Astrocyte of the hippocampus (primary cell): ENCODE results near the gene PDIA3.
"Not testable (repeated sequence)": the region's sequence is repeated elsewhere in the genome, so short reads cannot be mapped to it uniquely, and the experiment has no call there.

Experiments
- DNase-seq: peaks from one replicate; pipeline ENCODE4 v3.0.0; 2011; ENCODE audit warnings: low read depth, low spot score

Gene PDIA3

DNA sequence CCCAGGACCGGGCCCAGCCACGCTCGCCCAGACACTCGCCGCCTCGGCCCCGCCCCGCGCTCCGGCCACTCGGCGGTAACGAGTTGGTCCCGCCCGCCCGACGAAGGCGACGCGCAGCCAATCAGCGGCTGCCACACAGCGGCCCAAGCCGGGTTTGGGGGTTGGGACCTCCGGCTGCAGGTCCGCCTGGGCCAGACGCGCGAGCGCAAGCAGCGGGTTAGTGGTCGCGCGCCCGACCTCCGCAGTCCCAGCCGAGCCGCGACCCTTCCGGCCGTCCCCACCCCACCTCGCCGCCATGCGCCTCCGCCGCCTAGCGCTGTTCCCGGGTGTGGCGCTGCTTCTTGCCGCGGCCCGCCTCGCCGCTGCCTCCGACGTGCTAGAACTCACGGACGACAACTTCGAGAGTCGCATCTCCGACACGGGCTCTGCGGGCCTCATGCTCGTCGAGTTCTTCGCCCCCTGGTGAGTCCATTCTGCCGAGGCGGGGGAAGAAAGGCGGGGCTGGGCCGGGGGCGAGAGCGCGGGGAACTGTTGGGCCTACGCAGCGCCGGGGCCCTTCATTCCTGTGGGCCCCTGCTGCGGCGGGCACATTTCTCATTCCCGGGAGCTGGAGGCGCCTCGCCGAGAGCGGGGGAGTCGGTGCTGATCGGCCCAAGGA, at the start of gene PDIA3:
Gene PDIA3, plus strand, starts transcription at position 194 of the 658 bp plus-strand sequence. Its CDS starts 102 bp downstream, at position 296.
- peak; percentile 97 for DNase-seq

DNA sequence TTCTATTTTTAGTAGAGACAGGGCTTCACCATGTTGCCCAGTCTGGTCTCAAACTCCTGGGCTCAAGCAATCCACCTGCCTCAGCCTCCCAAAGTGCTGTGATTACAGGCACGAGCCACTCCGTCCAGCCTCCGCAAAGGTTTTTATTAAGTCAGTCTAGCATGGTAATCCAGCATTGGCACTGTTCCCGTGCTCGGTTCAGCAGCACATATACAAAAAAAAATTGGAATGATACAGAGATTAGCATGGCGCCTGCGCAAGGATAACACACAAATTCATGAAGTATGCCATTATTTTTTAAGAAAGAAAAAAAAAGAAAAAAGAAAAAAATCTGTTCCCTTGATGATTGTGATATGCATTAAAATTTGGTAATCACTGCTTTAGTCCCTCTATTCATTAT, 44.1 kb upstream of the PDIA3 start:
- no peak for DNase-seq

DNA sequence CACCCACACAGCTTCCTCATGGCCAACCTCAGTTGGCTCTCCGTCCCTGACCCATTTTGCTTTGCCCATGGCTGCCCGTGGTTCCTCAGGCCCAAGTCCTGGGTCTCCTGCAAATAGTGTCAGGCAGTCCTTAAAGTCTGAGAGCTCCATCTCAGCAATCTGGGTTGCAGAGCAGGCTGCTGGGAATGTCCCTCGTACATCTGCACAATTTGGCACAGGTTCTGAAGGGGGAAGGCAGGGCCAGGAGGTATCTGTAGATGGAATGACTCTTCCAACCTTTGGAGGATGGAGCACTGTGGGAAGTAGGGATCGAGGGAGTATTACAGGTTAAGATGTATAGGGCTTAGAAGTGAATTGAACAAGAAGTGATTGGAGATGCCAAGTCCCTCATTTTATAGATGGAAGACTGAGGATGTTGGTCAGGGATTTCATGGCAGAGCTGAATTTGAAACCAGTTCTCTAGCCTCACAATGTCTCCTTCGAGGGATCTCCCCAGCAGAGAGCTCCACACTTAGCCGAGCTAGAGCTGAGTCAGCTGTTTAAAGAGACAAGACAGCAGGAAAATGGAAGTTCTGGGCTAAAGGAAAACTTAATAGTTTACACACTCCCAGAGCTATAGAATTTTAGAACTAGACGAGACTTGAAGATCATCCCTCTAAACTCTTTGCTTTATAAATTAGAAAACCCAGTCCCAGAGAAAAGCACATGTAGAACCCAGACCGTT, 43.4 kb upstream of the PDIA3 start:
- no peak for DNase-seq

DNA sequence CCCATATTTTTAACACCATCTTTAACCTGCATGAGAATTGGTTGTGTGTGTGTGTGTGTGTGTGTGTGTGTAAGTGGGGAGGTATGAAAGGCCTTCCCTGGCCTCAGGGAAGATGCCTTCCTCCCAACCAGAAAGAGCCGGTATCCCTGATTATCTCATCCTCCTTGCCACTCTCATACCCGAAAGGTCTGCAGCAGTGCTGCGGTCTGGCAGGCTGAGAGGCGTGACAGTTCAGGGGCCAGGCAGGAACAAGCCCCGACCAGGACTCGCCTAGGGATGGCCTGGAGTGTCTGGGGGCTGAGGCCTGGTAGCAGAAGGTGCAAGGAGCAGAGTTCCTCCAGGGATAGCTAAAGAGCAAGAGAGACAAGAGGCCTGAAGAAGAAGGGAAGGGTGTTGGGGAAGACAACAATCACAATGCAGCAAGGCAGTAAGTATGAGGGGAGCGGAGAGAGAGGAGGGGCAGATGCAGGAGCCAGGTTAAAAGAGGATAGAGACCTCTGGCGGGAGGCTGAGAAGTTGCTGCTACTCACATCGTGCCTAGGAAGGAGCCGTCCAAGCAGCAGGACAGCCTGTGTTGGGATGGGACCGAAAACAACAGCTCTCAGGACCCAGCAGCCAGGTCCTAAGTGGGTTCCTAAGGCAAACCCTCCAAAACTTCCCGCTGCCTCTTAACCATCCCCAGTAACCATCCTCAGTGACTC, 35.7 kb upstream of the PDIA3 start:
- DNase-seq = not testable (repeated sequence)

DNA sequence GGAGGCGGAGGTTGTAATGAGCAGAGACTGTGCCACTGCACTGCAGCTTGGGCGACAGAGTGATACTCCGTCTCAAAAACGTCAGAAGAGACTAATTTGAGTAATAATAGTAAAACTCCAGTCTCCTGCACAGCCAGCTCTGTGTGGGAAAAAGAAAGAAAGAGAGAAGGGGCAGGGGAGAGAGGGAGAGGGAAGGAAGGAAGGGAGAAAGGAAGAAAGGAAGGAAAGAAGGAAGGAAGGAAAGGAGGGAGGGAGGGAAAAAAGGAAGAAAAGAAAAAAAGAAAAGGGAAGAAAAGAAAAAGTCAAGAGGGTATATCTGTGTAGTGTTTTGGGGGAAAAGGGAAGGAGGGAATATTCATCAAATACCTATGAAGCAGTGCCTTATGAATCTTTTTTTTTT, 23.1 kb upstream of the PDIA3 start:
- no peak for DNase-seq

DNA sequence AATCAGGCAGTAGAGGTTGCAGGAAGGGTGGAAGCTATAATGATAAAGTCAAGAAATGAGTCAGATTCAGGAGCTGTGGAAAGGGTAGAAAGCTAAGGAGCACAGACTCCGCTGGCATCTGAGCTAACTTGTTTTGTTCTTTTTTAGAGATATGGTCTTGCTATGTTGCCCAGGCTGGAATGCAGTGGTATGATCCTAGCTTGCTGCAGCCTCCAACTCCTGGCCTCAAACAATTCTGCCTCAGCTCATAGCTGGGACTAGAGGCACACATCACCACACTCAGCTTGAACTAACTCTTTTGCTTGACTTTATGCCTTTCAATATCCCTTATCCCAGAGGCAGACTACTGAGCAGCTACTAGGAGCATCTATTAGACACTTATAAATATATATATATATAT, 19.9 kb upstream of the PDIA3 start:
- DNase-seq = not testable (repeated sequence)

DNA sequence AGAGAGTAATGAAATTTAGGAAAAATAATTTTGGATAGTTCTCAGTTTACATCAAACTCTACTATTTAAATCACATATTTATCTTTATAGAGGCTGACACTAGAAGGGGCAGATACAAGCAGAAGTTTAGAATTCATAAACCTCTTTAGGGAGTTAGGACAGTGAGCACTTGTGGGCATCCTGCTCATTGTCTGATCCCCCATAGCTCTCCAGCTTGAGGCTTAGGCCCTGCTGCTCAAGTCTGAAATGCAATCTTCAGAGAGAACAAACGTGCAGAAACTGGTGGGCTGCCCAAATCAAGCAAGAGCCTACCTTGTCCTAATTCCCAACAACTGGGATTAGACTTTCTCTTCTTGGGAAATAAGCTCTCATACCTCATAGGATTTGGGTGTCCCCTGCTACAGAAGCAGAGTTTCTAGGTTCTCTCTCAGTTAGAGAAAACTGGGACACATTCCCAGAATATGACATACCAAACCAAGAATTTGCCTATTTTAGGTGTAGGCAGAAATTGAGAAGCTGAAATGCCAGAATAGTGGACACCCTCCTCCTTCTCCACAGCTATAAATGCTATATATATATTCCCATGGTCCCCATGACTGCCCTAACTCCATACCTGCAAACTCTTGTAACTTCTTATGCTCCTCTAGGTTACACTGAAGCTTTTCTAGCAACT, 18.0 kb upstream of the PDIA3 start:
- DNase-seq = peak; percentile 49

DNA sequence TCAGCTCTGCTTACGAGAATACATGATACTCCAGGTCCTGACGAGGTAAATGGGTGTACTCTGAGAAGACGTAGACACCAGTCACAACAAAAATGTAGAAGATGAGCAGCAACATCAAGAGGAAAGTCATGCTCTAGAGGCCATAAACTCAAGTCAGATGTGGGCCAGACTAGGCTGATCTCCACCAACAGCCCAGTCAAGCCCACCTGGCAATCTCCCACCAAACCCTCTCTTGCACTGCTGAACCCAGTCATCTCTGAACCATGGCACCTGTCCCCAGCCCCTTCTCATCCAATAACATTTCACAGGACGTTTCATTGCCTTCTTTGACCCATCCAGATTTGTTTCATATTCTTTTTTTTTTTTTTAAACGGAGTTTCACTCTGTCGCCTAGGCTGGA, 10.8 kb upstream of the PDIA3 start:
- DNase-seq = no peak

DNA sequence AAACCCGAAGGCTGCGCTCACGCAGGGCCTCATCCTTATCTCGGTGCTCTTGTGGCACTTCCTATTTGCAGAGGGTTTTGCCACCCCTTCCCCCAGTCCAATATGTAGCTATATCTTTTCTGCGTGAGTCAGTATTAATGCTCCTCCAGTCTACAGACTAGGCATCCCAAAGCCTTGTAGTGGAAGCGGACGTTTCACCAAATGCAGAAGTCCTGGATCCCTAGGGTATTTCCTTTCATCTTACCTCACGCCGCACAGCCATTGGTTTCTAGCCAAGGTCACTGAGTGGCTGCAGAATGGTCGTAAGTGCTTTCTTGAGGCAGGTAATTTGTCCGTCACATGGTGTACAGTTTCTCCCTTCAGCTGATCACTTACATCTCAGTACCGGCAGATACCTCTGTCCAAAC, 668 bp downstream of the PDIA3 start:
- not testable (repeated sequence) for DNase-seq

DNA sequence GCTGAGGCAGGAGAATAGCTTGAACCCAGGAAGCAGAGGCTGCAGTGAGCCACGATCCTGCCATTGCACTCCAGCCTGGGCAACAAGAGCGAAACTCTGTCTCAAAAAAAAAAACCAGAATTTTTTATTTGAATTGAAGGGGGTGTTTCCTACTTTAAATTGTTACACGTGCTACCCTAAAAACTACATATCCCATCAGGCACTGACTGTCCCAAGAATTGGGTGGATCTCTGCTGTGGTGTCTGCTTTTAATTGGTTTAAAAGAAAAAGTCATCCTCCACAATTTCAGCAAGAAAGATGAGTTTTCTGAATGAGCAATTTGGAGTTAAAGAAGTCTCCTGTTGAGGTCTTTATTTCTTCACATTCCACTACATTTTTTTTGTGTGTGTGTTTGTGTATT, 2.1 kb downstream of the PDIA3 start:
- DNase-seq = no peak

DNA sequence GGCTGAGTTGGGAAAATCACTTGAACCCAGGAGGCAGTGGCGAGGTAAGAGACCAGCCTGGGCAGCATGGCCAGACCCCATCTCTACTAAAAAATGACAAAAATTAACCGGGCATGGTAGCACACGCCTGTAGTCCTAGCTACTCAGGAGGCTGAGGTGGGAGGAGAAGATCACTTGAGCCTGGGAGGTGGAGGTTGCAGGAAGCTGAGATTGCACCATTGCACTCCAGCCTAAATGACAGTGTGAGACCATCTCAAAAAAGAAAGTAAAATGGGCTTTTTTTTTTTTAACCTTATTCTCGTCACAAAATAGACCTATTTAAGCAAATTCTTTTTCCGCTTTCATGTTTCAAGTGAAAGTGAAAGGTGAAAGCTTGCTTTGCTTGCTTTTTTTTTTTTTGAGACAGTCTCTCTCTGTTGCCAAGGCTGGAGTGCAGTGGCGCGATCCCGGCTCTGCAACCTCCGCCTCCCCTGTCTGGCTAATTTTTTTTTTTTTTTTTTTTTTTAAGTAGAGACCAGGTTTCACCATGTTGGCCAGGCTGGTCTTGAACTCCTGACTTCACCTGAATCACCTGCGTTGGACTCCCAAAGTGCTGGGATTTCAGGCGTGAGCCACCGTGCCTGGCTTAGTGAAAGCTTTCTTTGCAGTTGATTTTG, 3.6 kb downstream of the PDIA3 start:
- no peak for DNase-seq

DNA sequence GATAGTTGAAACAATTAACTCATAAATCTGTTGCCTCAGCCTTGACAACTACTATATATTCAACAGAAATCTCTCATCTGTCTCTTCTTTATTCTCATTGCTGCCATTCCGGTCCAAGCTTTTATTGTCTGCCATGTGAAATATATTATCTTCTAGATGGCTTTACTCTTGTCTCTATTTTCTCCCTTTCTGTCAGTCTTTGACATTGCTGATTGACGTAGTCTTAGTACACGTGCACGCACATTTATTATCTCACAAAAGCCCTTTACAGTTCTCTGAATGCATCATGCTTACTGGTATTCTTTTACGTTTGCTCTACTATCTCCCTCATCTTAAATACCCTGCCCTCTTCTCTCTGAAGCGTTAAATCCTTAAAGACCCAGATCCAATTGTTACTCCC, 5.6 kb downstream of the PDIA3 start:
- no peak for DNase-seq

DNA sequence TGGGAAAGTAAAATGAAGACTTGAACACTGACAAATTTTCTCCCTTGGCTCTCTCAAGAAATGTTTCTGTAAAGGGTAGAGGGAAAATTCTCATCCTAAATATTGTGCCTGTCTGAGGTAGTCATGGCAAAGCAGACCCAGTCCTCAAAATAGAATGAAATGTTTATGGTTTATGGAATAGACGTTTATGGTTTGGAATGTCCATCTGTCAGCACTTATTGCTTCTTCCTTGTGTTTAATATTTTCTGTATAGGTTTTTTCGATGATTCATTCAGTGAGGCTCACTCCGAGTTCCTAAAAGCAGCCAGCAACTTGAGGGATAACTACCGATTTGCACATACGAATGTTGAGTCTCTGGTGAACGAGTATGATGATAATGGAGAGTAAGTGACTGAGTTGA, 16.6 kb downstream of the PDIA3 start:
- no peak for DNase-seq

DNA sequence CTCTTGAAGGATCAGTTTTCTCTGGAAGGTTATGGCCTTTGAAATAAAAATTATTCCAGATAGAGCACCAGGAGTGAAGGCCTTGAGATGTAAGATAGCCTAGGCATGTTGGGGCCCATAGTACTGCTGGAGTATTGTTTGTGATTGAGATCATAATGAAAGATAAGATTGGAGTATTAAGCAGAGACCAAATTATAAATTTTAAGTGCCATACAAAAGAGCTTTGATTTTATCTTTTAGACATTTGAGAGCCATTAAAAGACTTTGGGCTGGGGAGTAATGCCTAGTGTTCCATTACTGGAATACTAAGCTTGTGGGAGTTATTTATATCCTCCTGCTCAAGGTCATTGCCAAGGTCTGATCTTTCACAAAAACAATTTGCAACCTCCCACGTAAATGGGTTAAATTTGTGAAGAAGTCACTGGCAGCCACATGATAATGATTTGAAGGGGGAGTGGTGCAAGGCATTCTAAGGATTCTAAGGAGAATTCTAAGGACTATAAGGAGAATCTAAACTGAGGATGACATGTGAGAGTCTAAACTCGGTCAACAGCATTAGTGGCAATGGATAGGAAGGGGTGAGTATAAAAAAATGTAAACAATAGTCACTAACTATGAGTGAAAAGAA, 17.7 kb downstream of the PDIA3 start:
- DNase-seq = no peak

DNA sequence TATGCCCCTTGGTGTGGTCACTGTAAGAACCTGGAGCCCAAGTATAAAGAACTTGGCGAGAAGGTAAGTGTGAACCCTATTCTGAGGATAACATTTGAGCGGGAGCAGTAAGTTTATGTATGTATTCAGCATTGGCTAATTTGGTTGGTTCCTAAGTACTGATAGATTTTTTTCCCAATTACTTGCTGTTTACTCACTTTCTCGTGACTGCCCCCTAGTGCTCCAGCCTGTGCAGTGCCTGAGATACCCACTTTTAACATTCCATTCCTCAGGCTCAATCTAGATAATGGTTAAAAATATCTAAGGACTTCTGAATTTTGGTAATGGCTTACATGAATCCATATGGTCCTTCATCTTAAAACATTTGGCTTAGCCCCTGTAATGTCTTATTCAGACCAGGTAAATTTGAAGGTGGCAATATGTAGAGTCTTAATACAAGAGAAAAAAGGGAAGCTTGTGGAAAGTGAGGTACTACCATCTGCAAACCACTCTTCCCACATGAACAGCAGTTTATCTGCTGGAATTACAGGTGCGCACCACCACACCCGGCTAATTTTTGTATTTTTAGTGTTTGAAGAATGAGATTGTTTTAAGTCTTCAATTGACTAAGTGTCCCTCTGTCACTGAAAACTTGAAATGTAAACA, 23.5 kb downstream of the PDIA3 start:
- peak; percentile 77 for DNase-seq

DNA sequence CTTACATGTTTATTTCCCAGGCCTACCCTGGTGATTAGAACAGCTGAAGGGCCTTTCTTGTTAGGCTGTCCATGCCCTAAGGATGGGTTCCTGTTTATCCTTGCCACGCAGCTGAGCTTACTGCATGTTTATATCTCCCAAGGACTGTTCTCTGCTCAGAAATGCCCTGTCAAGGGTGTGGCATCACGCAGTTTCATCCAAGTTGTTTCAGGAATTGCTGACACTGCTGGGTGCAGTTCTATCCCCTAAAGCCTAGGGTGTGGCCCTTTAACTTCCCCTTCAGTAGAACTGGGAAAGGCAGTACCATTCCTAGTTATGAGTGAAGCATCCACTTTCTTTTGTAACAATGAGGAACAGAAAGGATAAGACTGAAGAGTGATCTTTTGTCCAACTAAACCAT, 25.6 kb downstream of the PDIA3 start:
- no peak for DNase-seq

DNA sequence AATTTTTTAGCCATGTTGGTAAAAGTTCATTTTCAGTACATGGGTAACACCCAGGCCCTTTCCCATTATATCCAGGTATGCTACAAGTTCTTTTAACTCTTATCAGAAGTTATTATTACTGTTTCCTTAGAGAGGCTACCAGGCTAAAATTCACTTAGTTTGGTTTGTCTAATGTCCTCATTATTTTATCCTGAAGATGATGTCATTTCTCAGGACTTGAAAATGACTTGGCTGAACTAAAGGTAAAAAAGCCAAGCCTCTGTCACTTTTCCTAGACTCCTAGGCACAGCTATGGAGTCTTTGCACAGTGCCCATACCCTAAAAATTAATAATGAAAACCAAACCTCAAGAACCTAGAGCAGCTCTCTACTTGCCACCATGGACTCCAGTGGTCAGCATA, 26.4 kb downstream of the PDIA3 start:
- no peak for DNase-seq

DNA sequence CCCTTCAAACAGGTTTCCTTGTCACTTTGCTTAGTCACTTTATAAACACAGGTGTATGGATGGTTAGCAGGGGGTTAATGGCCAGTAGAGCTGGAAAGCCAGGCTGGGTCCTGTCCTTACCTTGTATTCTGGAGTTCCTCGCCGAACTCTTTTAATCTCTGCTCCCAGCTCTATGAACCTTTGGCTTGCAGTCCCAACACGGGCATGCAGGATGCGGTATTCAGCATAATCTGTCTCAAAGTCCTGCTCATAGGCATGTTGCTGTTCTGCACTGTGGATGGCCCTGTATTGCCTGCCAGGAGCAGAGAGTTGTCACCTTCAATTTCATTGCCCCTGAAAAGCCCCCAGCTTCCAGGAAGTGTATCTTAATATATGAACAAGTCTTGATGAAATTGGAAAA, 27.8 kb downstream of the PDIA3 start:
- DNase-seq = no peak

DNA sequence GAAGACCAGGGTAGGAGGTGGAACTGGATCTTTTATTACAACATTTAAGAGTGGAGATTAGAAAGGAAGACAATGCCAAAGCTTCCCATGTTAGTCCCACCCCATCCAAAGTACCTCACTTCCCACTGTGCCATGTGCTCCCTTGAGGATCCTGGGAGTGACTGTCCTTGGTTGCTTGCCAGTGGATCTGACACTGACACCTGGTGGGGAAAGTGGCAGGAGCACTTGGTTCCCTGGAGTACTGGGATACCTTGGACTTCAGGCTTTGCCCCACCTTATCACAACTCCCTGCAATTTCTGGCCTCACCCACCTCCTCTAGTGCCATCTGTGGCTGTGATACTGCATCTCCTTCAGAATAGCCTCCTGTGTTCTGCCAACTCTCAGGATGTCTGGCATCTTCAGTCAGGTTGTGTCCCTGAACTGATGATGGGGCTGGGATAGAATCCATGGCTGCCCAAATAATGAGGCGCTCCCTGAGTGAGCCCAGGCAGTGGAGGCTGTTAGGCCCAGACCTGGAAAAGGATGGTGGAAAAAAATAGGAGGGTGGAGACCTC, 29.2 kb downstream of the PDIA3 start:
- DNase-seq = peak; percentile 54

DNA sequence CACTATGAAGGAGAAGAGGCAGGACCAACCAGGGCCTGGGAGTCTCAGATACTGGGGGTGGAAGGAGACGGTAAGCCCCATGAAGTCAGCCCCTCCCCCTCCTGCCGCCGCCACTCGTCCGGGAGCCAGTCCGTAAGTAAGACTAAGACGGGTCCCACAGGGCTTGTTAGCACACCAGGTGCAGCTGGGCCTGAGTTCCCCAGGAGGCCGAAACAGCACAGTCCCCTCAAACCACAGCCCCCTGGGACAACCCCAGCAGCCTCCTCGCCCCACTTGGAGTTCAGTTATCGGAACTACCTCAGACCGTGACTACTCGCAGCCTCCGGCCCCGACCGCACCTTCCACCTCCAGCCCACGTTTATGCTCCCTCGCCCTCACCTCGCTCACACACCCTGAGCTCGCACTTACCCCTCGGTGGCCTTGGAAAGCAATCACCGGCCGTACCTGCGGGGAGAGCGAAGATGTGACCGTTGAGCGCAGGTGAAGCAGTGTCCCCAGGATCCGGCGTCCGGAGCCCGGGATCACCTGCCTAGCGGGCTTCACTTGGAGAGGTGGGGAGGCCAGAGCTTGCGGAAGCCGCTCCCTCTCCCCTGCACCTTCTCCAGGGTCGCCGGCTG, 30.0 kb downstream of the PDIA3 start:
- peak; percentile 18 for DNase-seq
